Keratinocyte (primary cell): ENCODE results near the gene FOLR1. TPM values are rescaled to one million over a fixed set of nuclear protein-coding genes. Genes with fewer than 3 reads are reported as not detected.
A peak's percentile ranks its signal among the peaks of the same experiment; 100 is the strongest.

Source experiments
- DNase-seq: peaks from one replicate; pipeline ENCODE4 v3.0.0-alpha.2; 2011; ENCODE audit warnings: low read depth, missing footprints, low spot score
- FAIRE-seq: peaks from 2 replicates; lab custom pipeline; 2011; peaks lifted over from hg19 to GRCh38; lab: Jason Lieb, UNC
- H2AFZ ChIP-seq: 2 replicates; pipeline ENCODE4 v1.6.0; 2012; ENCODE audit warnings: low read length, control low read depth, inconsistent platforms; ENCODE audit not compliant: control insufficient read depth
- H3K27ac ChIP-seq: 2 replicates; pipeline ENCODE4 v1.5.1; 2011; ENCODE audit warnings: low read length; ENCODE audit not compliant: control insufficient read depth, insufficient read depth
- H3K27me3 ChIP-seq: 3 replicates; pipeline ENCODE4 v1.6.0; 2011; ENCODE audit warnings: low read length; ENCODE audit not compliant: control insufficient read depth, insufficient read depth; ENCODE audit errors: extremely low read depth
- H3K36me3 ChIP-seq, 2 experiments: 2 replicates in 1 of 2; 3 replicates in 1 of 2; pipeline ENCODE4 v1.5.1; 2011; ENCODE audit warnings: low read length in 2 of 2, mild to moderate bottlenecking in 1 of 2; ENCODE audit not compliant: control insufficient read depth in 2 of 2, insufficient read depth in 2 of 2; ENCODE audit errors: extremely low read depth in 1 of 2
- H3K4me1 ChIP-seq: 3 replicates; pipeline ENCODE4 v1.5.1; 2011; ENCODE audit warnings: low read length; ENCODE audit not compliant: control insufficient read depth, insufficient read depth; ENCODE audit errors: extremely low read depth
- H3K4me2 ChIP-seq: 3 replicates; pipeline ENCODE4 v1.6.0; 2011; ENCODE audit warnings: low read depth, low read length; ENCODE audit not compliant: control insufficient read depth, insufficient read depth; ENCODE audit errors: extremely low read depth
- H3K4me3 ChIP-seq, 3 experiments: fragments of 200-600 bp in 1 of 3; sonication (generic) in 1 of 3; 2 replicates in 2 of 3; 3 replicates in 1 of 3; pipeline ENCODE4 v1.5.1; 2011 to 2016; ENCODE audit warnings: low read length in 3 of 3, mild to moderate bottlenecking in 3 of 3, control low read depth in 2 of 3, inconsistent platforms in 1 of 3, low read depth in 1 of 3, mixed read lengths in 1 of 3, mixed run types in 1 of 3, moderate library complexity in 1 of 3; ENCODE audit not compliant: control insufficient read depth in 2 of 3, insufficient read depth in 2 of 3; ENCODE audit errors: extremely low read depth in 1 of 3
- H3K79me2 ChIP-seq: 2 replicates; pipeline ENCODE4 v1.6.0; 2012; ENCODE audit warnings: low read length; ENCODE audit not compliant: control insufficient read depth, insufficient read depth
- H3K9ac ChIP-seq: 3 replicates; pipeline ENCODE4 v1.6.0; 2011; ENCODE audit warnings: low read length; ENCODE audit not compliant: control insufficient read depth, insufficient read depth; ENCODE audit errors: extremely low read depth
- H3K9me1 ChIP-seq: 3 replicates; pipeline ENCODE4 v1.6.0; 2011; ENCODE audit warnings: low read length; ENCODE audit not compliant: control insufficient read depth, insufficient read depth; ENCODE audit errors: extremely low read depth
- H3K9me3 ChIP-seq: 2 replicates; pipeline ENCODE4 v1.5.1; 2012; ENCODE audit warnings: low read depth, low read length; ENCODE audit not compliant: control insufficient read depth
- H4K20me1 ChIP-seq: 3 replicates; pipeline ENCODE4 v1.6.0; 2011; ENCODE audit warnings: low read length; ENCODE audit not compliant: control insufficient read depth, insufficient read depth; ENCODE audit errors: extremely low read depth
- CTCF ChIP-seq, 3 experiments: IDR thresholded peaks in 1 of 3; conservative IDR thresholded peaks in 1 of 3; optimal IDR thresholded peaks in 1 of 3; 2 replicates in 2 of 3; 3 replicates in 1 of 3; pipeline versions ENCODE3 to v1.5.1; 2011; ENCODE audit warnings: low read length in 3 of 3, mild to moderate bottlenecking in 3 of 3, moderate library complexity in 2 of 3, control low read depth in 1 of 3, inconsistent platforms in 1 of 3; ENCODE audit not compliant: insufficient read depth in 2 of 3; ENCODE audit errors: extremely low read depth in 1 of 3
- EZH2 ChIP-seq: IDR thresholded peaks from one replicate; pipeline ENCODE4 v1.6.1; 2012; ENCODE audit warnings: inconsistent platforms, mild to moderate bottlenecking, low read length, moderate library complexity
- dilution Hi-C: fragments of 300-500 bp; cut with MboI; formaldehyde crosslinking; loops from one replicate; pipeline ENCODE4 v1.7.0; 2020; ENCODE audit warnings: low sequenced_read_pairs; ENCODE audit not compliant: extremely low pct_ligation_motif_present
- polyA plus RNA-seq, 5 experiments: library from polyadenylated mRNA; depleted of rRNA in 3 of 5; stranded (reverse) in 3 of 5; stranded (forward) in 1 of 5; unstranded in 1 of 5; fragments of >200 nt; gene quantifications; 1 replicate in 1 of 5; 2 replicates in 3 of 5; 3 replicates in 1 of 5; pipeline versions ENCODE4 v1.2.1 to v1.2.3, GENCODE V29; 2011 to 2012; ENCODE audit warnings: missing spikeins in 2 of 5, low read depth in 1 of 5, low replicate concordance in 1 of 5

FOLR1 gene
- polyA plus RNA-seq, 1 donor (not counting 4 experiments of a cell fraction or from before 2014, with no cell fraction given): 0.13 TPM

- Histone ChIP-seq H3K27me3 (peaks cover 64% of the 10 kb centered on the region), H3K9me1 (no peaks in the 10 kb centered on the region), H4K20me1 (no peaks in the 10 kb centered on the region), H3K36me3 (peaks cover under 1 to 3% of the 10 kb centered on the region in 2 experiments), H3K9ac (no peak overlapping the region), H2AFZ (no peak overlapping the region), H3K79me2 (no peaks in the 10 kb centered on the region), H3K4me2 (no peak overlapping the region), H3K4me1 (peaks cover 4% of the 10 kb centered on the region), H3K27ac (no peak overlapping the region), H3K9me3 (no peaks in the 10 kb centered on the region), H3K4me3 (no peak overlapping the region)
- DNase-seq (no peak), FAIRE-seq (no peak)
- dilution Hi-C loops: no loop called here
- TF ChIP-seq EZH2 (peak; percentile 57), CTCF (optimal IDR thresholded peaks at IDR 0.05 in 1 of 3, IDR thresholded peaks at IDR 0.05 in 1 of 3, conservative IDR thresholded peaks at IDR 0.05 in 1 of 3; ENCODE audit: extremely low read depth in 1 of 3, insufficient read depth in 2 of 3, low read length in 3 of 3) (no peak)
Observed at GRCh38 chr11:72243173-72244059, 51.5 kb downstream of the FOLR1 start.

GRCh38 chr11:72244060-72244360 is 52.1 kb downstream of the FOLR1 start, which contains the start of gene PHOX2A:
PHOX2A (minus strand) TSS chr11:72244176; CDS start chr11:72244004, 172 bp downstream.
- H3K79me2 ChIP-seq: no peaks in the 10 kb centered on the region
- dilution Hi-C loops: no loop called here
- H3K4me2 ChIP-seq: no peak within 1 kb of the TSS
- H2AFZ ChIP-seq: no peak within 1 kb of the TSS
- TF ChIP-seq CTCF (optimal IDR thresholded peaks at IDR 0.05 in 1 of 3, IDR thresholded peaks at IDR 0.05 in 1 of 3, conservative IDR thresholded peaks at IDR 0.05 in 1 of 3; ENCODE audit: extremely low read depth in 1 of 3, insufficient read depth in 2 of 3, low read length in 3 of 3) (no peak), EZH2 (no peak)
- no peaks in the 10 kb centered on the region for H3K9me1 ChIP-seq
- no peaks in the 10 kb centered on the region for H3K36me3 ChIP-seq
- H3K9me3 ChIP-seq: no peaks in the 10 kb centered on the region
- H3K27ac ChIP-seq: no peak within 1 kb of the TSS
- peaks cover 4% of the 10 kb centered on the region for H3K4me1 ChIP-seq
- no peaks in the 10 kb centered on the region for H4K20me1 ChIP-seq
- peaks cover 68% of the 10 kb centered on the region for H3K27me3 ChIP-seq
- no peak within 1 kb of the TSS for H3K9ac ChIP-seq
- H3K4me3 ChIP-seq: no peak within 1 kb of the TSS
- FAIRE-seq (no peak), DNase-seq (no peak)
